Activated naive CD8-positive, alpha-beta T cell treated with anti-CD3 and anti-CD28 coated beads, Interleukin-2, amount 50 U/mL, for 16 hours (primary cell): ENCODE data around the gene DCAF4.
"Not testable (repeated sequence)": the region's sequence is repeated elsewhere in the genome, so short reads cannot be mapped to it uniquely, and the experiment has no call there.

ENCODE experiments used
- DNase-seq: peaks from one replicate; pipeline ENCODE4 v3.0.0-alpha.2; 2020; ENCODE audit warnings: low read depth, low spot score

Gene DCAF4

DNA sequence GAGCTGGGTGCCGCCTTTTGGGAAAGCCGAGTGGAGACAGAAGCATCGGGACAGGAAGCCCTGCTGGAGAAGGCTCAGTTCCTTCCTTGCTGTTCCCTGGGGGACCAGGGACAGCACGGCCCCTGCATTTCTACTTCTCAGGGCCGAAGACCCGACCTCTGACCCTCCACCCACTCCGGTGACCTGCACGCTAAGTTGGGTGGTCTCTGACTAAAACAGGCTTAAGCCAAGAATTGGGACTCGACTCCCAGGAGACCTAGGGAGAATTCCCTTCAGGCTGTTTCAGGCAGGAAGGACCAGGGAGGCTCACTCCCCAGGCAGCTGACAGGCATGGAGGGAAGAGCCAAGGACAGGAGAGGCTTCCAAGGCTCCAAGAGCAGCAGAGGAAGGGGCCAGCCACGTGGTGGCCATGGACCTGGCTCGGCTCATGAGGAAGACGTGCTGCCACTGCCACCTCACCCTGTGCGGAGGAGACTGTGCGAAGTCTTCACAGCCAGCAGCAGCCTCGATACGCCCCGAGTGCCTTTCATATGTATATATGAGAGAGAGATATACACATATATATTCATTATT lies 43.9 kb downstream of the DCAF4 start:
- DNase-seq = no peak

DNA sequence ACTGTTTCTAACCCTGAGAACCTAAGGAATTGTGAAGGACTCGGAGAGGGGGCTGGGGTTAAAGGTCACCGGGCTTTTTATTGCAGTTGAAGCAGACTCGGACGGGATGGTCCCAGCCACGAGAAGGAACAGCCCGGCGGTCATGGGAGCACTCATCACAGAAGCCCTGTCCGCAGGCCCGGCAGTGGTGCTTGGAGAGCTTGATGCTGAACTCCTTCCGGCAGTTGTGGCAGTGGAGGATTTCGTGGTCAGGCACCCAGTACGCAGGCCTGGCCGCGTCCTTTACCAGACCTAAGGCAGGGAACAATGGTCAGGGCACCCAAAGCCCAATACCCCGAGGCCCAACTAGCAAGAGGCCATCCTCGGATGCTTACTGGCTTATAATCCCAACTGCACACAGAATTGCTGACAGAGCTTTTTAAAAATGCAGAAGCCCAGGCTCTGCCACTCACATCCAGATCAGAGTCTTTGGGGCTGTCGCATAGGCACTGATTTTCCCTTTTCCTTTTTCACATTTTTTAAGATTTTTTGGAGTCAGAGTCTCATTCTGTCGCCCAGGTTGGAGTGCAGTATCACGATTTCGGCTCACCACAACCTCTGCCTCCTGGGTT lies 44.7 kb downstream of the DCAF4 start:
- DNase-seq = no peak

DNA sequence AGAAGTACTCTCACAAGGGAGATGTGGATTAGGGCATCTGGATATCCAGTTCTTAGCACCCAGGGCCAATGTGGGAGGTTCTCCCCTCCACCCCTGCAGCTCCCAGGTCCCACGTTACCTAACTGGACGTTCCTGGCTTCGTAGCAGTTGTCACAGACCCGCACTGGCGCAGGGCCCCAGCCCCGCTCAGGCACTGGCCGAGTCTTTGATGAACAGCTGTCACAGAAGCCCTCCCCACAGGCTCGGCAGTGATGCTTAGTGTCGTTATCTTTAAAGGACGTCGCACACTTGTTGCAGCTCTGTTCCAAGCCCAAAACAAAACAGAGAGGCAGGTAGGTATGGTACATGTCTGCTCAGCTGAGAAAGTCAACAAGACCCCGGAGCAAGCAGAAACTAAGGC lies 48.4 kb downstream of the DCAF4 start:
- DNase-seq = no peak

DNA sequence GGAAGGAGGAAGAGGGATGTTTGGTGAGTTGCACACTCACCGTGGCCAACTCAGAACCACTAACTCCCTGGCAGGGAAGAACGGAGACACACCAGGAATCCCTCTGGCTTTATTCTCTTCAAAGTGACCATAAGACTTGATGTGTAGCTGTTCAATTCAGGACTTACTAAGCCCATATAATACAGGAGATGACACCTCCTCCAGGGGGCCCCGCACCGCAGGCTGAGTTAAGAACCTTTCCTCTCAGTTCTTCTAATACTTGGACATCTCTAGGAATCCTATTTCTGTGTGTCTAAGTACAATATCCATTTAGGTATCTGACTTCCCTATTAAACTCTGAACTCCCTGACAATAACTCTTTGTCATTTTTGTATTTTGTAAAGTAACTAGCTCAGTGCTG lies 49.5 kb downstream of the DCAF4 start:
- DNase-seq = no peak

DNA sequence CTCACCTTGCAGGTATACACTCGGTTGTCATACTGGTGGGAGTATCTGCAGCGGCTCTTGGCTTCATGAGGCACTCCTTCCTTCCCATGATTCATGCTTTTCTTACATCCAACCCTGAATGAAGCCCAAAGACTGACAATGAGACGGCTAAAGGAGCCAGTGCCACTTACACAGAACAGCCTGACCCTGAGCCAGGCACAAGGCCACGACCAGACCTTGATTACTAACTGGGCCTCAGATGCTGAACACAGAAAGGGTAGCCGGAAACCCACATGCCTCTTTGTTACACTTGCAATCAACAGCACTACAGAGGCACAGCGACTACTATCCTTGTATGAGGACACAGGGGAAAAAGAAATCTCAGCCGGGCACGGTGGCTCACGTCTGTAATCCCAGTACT lies 52.6 kb downstream of the DCAF4 start:
- DNase-seq = no peak

DNA sequence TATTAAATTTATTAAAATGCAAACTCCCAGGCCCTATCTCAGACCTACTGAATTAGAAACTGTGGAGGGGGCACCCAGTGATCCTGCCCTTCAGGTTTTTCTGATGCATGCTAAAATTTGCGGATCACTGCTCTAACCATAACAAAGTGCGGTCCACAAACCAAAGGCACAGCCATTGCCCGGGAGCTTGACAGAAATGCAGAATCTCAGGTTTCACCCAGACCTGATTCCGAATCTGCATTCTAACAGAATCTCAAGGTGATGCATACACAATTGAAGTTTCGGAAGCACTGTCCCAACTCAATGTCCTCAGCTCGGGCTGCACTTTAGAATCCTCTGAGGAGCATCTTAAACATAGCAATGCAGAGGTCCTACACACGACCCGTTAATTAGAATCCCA lies 54.6 kb downstream of the DCAF4 start:
- DNase-seq = no peak

DNA sequence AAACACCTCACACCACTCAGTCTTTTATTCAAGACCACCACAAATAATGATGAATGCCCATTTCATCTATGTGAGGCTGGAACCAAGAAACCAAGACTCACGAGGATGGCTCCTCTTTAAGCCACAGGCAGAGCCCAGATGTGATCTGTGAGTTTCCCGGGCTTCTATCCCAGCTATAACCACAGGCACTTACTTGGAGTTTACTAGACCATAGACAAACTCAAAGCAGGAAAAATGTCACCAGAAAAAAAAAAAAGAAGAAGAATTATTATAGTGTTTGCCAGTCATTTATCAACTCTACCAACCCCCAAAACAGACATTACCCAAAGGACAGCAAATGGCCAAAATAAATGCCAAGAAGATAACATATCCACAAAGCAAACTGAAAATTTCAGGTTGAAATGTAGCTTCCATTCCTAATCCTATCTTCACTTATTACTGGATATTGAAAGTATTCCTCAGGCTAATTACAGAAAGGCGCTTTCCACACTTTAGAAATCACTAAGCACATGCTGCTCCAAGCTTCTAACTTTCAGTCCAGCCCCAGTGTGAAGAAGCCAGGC lies 56.0 kb downstream of the DCAF4 start:
- no peak for DNase-seq

DNA sequence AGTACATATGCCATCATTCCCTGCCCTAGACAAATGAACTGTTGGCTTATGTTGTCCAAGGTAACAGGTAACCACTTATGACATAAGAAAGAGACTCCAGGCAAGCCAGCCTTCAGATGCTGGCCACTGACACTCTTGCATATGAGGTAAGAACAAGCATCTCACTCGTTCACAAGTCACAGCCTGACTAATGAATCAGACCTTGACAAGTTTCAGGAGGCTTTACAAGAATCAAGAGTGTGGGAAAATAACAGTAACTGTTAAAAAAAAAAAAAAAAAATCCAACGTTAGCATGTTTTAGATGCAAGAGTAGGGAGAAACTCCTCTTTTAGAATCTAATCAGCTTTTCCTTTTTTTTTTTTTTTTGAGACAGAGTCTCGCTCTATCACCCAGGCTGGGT lies 60.0 kb downstream of the DCAF4 start:
- no peak for DNase-seq

DNA sequence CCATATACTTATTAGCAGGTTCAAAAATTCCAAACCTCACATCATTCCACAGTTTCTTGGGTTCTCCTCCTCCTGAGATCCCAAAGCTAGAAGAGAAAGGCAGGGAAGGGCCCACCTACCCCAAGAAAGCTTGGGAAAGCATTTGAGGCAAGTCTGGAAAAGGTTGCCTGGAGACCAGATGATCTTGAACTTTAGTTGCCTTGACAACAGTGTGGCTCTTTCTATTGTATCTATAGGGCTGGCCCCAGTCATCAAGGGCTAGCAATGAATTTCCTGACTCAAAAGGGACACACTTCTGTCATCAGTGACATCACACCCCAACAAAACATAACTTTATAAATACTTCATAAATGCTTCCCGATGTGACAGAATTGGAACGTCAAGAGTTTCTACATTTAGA lies 60.6 kb downstream of the DCAF4 start:
- no peak for DNase-seq

DNA sequence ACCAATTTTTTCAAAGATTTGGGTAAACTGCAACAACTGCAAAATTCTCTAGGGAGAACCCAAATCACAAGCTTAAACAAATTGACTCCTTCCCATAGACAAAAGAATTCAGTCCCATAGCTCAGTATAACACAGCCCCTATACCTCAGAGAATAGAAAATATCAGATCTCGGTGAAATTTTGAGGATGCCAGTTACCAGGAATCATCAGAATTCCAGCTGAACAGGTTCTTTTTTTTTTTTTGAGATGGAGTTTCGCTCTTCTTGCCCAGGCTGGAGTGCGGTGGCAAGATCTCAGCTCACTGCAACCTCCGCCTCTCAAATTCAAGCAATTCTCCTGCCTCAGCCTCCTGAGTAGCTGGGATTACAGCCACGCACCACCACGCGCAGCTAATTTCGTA lies 63.9 kb downstream of the DCAF4 start:
- DNase-seq = no peak

DNA sequence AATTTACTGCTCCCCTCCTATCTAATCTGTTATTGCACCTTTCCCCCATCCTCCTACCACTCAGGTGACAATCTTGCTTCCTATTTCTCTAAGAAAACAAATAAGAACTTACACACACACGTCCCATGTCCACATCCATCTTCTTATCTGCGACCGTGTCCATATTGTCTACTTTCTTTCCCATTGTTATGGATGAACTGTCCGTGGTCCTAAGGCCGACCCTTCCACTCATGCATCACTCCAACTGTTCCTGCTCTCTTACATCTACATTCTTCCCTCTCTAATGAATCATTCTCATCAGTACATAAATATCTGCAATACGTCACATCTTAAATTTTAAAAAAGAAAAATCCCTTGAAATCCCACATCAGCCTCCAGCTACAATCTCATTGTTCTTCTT lies 70.7 kb downstream of the DCAF4 start:
- no peak for DNase-seq

DNA sequence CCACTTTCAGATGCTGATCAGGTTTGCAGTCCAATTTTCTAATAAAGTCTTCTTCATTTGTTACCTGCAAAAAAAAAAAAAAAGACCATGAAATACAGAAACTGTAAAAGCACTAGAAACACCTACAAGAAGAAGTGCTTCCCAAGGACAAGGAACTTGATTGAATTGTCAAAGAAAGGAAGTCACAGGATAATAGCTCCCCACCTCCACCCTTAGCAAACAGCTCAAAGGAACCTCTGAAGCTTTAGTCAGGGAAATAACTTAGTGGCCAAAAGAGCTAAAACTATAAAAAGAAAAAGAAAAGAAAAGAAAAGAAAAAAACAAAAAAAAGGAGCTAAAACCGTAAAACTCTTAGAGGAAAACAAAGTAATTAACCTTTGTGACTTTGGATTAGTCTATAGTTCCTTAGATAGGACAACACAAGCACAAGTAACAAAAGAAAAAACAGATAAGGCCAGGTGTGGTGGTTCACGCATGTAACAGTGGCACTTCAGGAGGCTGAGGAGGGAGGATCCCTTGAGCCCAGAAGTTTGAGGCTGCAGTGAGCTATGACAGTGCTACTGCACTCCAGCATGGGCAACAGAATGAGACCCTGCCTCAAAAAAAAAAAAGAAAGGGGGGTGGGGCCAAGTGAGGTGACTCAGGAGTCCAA lies 72.1 kb downstream of the DCAF4 start:
- no peak for DNase-seq

DNA sequence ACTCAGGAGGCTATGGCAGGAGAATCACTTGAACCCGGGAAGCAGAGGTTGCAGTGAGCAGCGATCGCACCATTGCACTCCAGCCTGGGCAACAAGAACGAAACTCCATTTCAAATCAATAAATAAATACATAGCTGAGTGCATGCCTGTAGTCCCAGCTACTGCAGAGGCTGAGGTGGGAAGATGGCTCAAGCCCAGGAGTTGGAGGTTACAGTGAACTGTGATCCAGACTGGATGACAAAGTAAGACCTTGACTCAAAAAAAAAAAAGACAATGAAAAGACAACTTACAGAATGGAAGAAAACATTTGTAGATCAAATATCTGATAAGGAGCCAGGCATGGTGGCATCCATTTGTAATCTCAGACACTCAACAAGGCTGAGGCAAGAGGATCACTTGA lies 73.1 kb downstream of the DCAF4 start:
- no peak for DNase-seq

DNA sequence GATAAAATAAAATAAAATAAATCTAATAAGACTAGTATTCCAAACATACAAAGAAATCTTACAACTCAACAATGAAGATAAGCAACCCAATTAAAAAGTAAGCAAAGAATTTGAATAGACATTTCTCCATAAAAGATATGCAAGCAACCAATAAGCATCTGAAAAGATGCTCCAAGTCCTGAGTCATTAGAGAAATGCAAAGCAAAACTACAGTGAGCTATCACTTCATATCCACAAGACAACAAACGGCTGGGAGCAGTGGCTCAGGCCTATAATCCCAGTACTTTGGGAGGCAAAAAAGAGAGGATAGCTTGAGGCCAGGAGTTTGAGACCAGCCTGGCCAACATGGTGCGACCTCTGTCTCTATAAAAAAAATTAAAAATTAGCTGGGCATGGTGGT lies 73.8 kb downstream of the DCAF4 start:
- no peak for DNase-seq

DNA sequence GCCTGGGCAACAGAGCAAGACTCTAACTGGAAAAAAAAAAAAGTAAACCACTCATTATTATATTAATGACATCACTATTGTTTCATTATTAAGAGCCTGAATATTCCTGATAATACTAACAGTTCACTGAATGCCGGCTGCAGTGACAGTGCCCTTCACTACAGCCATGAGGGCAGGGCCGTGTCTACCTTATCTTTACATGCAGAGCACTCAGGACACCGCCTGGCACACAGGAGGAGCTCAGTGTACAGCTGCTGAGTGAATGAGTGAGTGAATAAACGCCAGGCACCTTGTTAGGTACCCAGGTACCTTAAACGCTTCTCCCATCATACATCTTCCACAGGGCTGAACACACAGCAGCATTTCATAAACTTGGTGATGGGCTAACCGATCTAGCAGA lies 77.4 kb downstream of the DCAF4 start:
- DNase-seq = no peak

DNA sequence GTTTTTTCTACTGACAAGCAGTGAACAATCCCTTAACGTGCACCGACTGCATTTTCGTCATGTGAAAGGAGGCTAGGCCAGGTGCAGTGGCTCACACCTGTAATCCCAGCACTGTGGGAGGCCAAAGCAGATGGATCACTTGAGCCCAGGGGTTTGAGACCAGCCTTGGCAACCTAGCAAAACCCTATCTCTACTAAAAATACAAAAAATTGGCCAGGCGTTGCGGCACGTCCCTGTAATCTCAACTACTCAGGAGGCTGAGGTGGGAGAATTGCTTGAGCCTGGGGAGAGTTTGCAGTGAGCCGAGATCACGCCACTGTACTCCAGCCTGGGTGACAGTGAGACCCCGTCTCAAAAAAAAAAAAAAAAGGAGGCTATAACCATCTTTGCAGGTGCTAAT lies 78.4 kb downstream of the DCAF4 start:
- not testable (repeated sequence) for DNase-seq

DNA sequence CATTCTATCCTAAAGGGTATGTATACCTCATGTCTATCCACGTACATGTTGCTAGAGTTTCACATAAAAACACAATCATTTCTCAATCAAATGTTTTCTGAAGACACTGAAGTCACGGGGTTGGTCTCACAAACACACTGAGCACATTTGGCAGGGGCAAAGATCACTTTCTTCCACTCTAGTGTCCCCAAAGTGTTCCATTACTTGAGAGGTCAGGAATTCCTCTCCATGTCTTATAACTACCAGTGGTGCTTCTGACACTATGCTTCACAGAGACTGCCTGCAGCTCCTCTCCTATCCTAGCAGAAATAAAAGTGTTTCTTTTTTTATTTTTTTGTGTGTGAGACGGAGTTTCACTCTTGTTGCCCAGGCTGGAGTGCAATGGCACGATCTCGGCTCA lies 81.6 kb downstream of the DCAF4 start:
- no peak for DNase-seq

DNA sequence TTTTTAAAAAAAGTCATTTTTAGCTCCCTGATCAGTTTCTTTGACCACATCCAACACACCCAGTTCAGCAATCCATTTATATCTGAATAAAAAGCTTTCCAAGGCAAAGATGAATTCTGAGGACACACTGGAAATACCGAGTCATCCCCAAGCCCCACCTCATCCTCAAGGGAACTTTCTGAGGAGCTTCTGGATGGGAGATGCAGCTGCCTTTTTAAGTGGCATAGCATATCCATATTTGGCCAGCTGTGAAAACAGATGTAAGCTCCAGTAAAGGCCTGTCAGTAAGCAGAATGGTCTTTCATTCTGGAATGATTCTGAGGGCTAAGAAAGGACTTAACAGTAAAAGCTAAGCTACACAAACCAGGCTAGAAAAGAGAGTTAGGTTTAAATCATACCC lies 82.2 kb downstream of the DCAF4 start:
- no peak for DNase-seq
